Type B pancreatic cell (in vitro differentiated cells): ENCODE measurements around the gene RCBTB2. TPM values are rescaled to one million over a fixed set of nuclear protein-coding genes. Genes with fewer than 3 reads are reported as not detected.

Experiments
- DNase-seq: peaks from one replicate; pipeline ENCODE4 v3.0.0; 2021; ENCODE audit warnings: mixed read lengths; ENCODE audit not compliant: unreplicated experiment; ENCODE audit errors: extremely low spot score
- H3K27ac Mint-ChIP-seq: 2 replicates; pipeline ENCODE4 v1.8.0; 2021; ENCODE audit warnings: mild to moderate bottlenecking, mixed read lengths
- H3K27me3 Mint-ChIP-seq: 2 replicates; pipeline ENCODE4 v1.8.0; 2021; ENCODE audit warnings: mixed read lengths
- H3K36me3 Mint-ChIP-seq: 2 replicates; pipeline ENCODE4 v1.8.0; 2021; ENCODE audit warnings: mixed read lengths
- H3K4me1 Mint-ChIP-seq: one replicate; pipeline ENCODE4 v1.8.0; 2021; ENCODE audit warnings: mixed read lengths; ENCODE audit not compliant: unreplicated experiment
- H3K4me3 Mint-ChIP-seq: 2 replicates; pipeline ENCODE4 v1.8.0; 2021; ENCODE audit warnings: mild to moderate bottlenecking, mixed read lengths
- H3K9me3 Mint-ChIP-seq: 2 replicates; pipeline ENCODE4 v1.8.0; 2021; ENCODE audit warnings: mixed read lengths
- total RNA-seq: library from RNA; stranded (reverse); gene quantifications from 2 replicates; pipeline ENCODE4 v1.2.1, GENCODE V29; 2021; ENCODE audit warnings: low replicate concordance
- TF ChIP-seq, protein P1 (sequence below): fragments of 200-600 bp; sonication (generic); conservative IDR thresholded peaks from 2 replicates; pipeline ENCODE4 v1.5.0; 2021; ENCODE audit warnings: antibody characterized with exemption, mild to moderate bottlenecking

The RCBTB2 gene
- total RNA-seq, 1 donor from 2014 or later: 21.5 TPM

DNA sequence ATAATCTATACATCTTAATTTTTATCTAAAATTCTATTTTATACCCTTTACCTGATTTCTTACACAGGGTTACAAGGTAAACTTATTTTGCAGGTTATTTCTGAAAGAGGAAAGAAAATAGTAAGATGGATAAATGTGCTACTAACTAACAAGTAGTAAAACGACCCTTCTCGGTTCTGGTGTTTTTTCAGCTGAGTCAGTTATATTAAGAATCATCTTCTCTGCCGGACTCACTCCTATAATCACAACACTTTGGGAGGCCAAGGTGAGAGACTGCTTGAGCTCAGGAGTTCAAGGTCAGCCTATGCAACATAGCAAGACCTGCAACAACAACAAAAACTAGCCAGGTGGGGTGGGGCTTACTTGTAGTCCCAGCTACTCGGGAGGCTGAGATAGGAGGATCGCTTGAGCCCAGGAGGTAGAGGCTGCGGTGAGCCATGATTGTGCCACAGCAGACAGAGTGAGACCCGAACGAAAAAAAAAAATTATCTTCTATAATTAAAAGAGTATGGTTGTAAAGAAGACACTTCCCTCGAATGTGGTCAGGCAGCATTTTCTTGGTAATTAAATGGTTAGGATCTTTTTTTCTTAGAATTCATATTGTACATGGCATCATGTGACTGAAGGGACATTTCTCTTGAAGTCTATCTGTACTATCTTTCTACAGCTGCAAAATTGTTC lies 27.9 kb upstream of the RCBTB2 start:
- Mint-ChIP-seq H3K36me3 (no peaks in the 10 kb centered on the region), H3K9me3 (no peaks in the 10 kb centered on the region), H3K4me3 (no peak overlapping the region), H3K27me3 (no peaks in the 10 kb centered on the region), H3K4me1 (peaks cover 7% of the 10 kb centered on the region), H3K27ac (no peak overlapping the region)
- TF ChIP-seq, protein P1, sequence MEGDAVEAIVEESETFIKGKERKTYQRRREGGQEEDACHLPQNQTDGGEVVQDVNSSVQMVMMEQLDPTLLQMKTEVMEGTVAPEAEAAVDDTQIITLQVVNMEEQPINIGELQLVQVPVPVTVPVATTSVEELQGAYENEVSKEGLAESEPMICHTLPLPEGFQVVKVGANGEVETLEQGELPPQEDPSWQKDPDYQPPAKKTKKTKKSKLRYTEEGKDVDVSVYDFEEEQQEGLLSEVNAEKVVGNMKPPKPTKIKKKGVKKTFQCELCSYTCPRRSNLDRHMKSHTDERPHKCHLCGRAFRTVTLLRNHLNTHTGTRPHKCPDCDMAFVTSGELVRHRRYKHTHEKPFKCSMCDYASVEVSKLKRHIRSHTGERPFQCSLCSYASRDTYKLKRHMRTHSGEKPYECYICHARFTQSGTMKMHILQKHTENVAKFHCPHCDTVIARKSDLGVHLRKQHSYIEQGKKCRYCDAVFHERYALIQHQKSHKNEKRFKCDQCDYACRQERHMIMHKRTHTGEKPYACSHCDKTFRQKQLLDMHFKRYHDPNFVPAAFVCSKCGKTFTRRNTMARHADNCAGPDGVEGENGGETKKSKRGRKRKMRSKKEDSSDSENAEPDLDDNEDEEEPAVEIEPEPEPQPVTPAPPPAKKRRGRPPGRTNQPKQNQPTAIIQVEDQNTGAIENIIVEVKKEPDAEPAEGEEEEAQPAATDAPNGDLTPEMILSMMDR: no peak
- DNase-seq: no peak

DNA sequence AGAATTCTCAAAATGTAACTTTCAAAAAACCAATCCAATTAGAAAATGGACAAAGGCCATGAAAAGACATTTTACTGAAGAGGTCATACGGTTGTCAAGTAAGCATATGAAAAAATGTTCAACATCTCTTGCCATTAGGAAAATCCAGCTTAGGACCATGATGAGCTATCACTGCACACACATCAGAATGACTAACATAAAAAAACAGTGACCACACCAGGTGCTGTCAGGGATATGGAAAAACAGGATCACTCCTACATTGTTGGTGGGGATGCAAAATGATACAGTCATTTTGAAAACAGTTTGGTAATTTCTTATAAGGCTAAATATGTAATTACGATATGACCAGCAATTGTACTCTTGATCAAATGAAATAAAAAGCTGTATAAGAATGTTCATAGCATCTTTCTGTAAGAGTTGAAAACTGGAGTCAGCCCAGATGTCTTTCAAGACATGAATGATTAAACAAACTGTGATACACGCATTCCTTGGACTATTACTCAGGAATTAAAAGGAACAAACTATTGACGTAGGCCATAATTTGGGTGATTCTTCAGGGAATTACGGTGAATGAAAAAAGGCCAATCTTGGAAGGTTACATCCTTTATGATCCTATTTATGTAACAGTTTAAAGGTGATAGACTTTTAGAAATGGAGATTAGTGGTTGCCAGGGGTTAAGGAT lies 26.9 kb upstream of the RCBTB2 start:
- peaks cover 7% of the 10 kb centered on the region for H3K4me1 Mint-ChIP-seq
- H3K27ac Mint-ChIP-seq: no peak overlapping the region
- TF ChIP-seq, protein P1: no peak
- no peaks in the 10 kb centered on the region for H3K27me3 Mint-ChIP-seq
- no peaks in the 10 kb centered on the region for H3K9me3 Mint-ChIP-seq
- no peak overlapping the region for H3K4me3 Mint-ChIP-seq
- H3K36me3 Mint-ChIP-seq: no peaks in the 10 kb centered on the region
- DNase-seq: no peak

DNA sequence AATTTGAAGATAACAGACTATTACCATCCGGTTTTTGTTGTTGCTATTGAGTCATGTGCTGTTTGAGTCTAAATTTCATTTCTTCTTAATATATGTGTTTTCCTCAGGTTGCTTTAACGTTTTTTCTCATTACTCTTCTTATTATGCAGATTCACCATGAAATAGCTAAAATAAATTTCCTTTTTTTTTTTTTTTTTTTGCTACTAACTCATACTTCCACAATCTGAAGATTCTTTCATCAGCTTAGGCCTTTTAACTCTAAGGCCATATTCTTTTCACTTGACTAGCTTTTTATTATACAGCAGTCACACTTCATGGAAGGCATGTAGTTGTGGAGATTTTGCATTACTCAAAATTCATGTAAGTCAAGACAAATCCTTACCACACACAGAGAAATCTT lies 23.9 kb upstream of the RCBTB2 start:
- H3K4me1 Mint-ChIP-seq: no peaks in the 10 kb centered on the region
- no peaks in the 10 kb centered on the region for H3K27me3 Mint-ChIP-seq
- TF ChIP-seq, protein P1: no peak
- H3K9me3 Mint-ChIP-seq: no peaks in the 10 kb centered on the region
- no peak overlapping the region for H3K27ac Mint-ChIP-seq
- no peak for DNase-seq
- no peaks in the 10 kb centered on the region for H3K36me3 Mint-ChIP-seq
- H3K4me3 Mint-ChIP-seq: no peak overlapping the region

- TF ChIP-seq, protein P1: no peak
- Mint-ChIP-seq H3K4me3 (no peak overlapping the region), H3K27me3 (no peaks in the 10 kb centered on the region), H3K9me3 (no peaks in the 10 kb centered on the region), H3K27ac (no peak overlapping the region), H3K36me3 (no peaks in the 10 kb centered on the region), H3K4me1 (no peaks in the 10 kb centered on the region)
- no peak for DNase-seq
Observed at GRCh38 chr13:48555441-48555840, 22.6 kb upstream of the RCBTB2 start.

DNA sequence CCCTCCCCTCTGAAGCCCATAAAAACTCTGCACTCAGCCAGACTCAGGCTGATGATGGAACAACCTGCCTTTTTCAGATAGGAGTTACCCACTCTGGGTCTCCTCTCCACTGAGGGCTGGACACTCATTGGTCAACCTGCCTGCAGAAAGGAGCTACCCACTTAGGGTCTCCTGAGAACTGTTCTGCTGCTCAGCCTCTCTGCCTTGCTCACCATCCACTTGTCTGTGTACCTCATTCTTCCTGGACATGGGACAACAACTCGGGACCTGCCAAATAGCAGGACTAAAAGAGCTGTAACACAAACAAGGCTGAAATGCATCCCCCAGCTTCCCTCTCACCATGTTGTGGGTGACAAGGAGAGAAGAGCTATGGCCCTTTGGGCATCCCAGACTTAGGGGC lies 18.4 kb upstream of the RCBTB2 start:
- DNase-seq: no peak
- Mint-ChIP-seq H3K27me3 (no peaks in the 10 kb centered on the region), H3K9me3 (no peaks in the 10 kb centered on the region), H3K27ac (no peak overlapping the region), H3K4me1 (no peaks in the 10 kb centered on the region), H3K4me3 (no peak overlapping the region), H3K36me3 (no peaks in the 10 kb centered on the region)
- TF ChIP-seq, protein P1: no peak
